ENCODE data around the gene BABAM1. TPM values are rescaled to one million over a fixed set of nuclear protein-coding genes. Genes with fewer than 3 reads are reported as not detected.

The BABAM1 gene
- total RNA-seq, 1 experiment from 2014 or later: 93.3 TPM

GRCh38 chr19:17309198-17309964, 42.1 kb downstream of the BABAM1 start, which contains the start of gene DDA1 (continued):
- no peak for TF ChIP-seq MAX (IDR thresholded peaks at IDR 0.05)
- TF ChIP-seq CEBPB (IDR thresholded peaks at IDR 0.05; ENCODE audit: low read depth): no peak
- TF ChIP-seq ELF1 (IDR thresholded peaks at IDR 0.05; ENCODE audit: borderline replicate concordance, low read depth): no peak; the same call in 1 of the 2 replicates
- TF ChIP-seq ZNF274 (IDR thresholded peaks at IDR 0.05; ENCODE audit: low read depth, low read length): no peak

GRCh38 chr19:17309965-17310461, 42.8 kb downstream of the BABAM1 start:
- intact Hi-C loops (cut with micrococcal nuclease): loop anchor here (2.0 kb wide), 1 partner anchor 17 kb away; no protein-coding TSS in a partner anchor
- no peak overlapping the region for H2AFZ ChIP-seq (ENCODE audit: low read depth, low read length, poor library complexity, severe bottlenecking)
- peaks cover 4 to 12% of the 10 kb centered on the region in 2 experiments for H3K36me3 ChIP-seq (ENCODE audit: control insufficient read depth in 1 of 2, insufficient read depth in 2 of 2, low read length in 2 of 2)
- no peak for DNase-seq (ENCODE audit: low read depth, low spot score)
- peaks cover 59% of the 10 kb centered on the region for H3K79me2 ChIP-seq (ENCODE audit: insufficient read depth, low read length)
- no peaks in the 10 kb centered on the region for H3K9me3 ChIP-seq (ENCODE audit: control insufficient read depth in 1 of 2, insufficient read depth in 1 of 2, low read depth in 1 of 2, low read length in 2 of 2)
- ATAC-seq: no peak
- no TSS peak for BruUV-seq (replicated peaks)
- TF ChIP-seq SRF (IDR thresholded peaks at IDR 0.05; ENCODE audit: low read depth): no peak
- ChIA-PET POLR2A (interaction anchor here (1.4 to 3.2 kb wide), 2 partner anchors 17 to 24 kb away, joined by 9 to 39 read pairs; partner anchors contain the start of gene ANO8), RAD21 (ENCODE audit: low non-redundant PET in 1 of 2, low total read pairs in 2 of 2, uncharacterized antibody in 2 of 2, unreplicated experiment in 2 of 2) (no interaction called here), CTCF (interaction anchor here (1.8 kb wide), 1 partner anchor 13 kb away, joined by 5 read pairs; no protein-coding TSS in a partner anchor)
- peak overlapping the region; percentile 81 for H3K9ac ChIP-seq (ENCODE audit: low read length)
- no peaks in the 10 kb centered on the region for H4K20me1 ChIP-seq (ENCODE audit: insufficient read depth)
- H3K4me2 ChIP-seq (ENCODE audit: low read length): peak overlapping the region; percentile 99
- no peaks in the 10 kb centered on the region for H3K9me2 ChIP-seq (ENCODE audit: insufficient read depth)
- peak overlapping the region; percentile 80 to 98 for H3K4me3 ChIP-seq (replicated peaks in 1 of 2; ENCODE audit: low read depth in 1 of 2, low read length in 2 of 2)
- H3K27me3 ChIP-seq (ENCODE audit: insufficient read depth, low read length): no peaks in the 10 kb centered on the region
- H3K4me1 ChIP-seq (ENCODE audit: control insufficient read depth in 1 of 2, insufficient read depth in 2 of 2, low read length in 2 of 2): peaks cover 41 to 58% of the 10 kb centered on the region in 2 experiments
- peak overlapping the region; percentile 79 for H3K27ac ChIP-seq (ENCODE audit: low read depth, low read length)
